ENCODE results near the gene HDAC4.

HDAC4 gene

GRCh38 chr2:239079671-239080294, 321.0 kb downstream of the HDAC4 start:
- DNase-seq = no peak

GRCh38 chr2:239078128-239078924, 322.5 kb downstream of the HDAC4 start:
- DNase-seq = no peak

GRCh38 chr2:239077260-239077659, 323.6 kb downstream of the HDAC4 start:
- DNase-seq = no peak

GRCh38 chr2:239075918-239076758, 324.7 kb downstream of the HDAC4 start:
- peak in 14 of 56 donors; percentile 18 to 65 (median 30) for DNase-seq

GRCh38 chr2:239073745-239074530, 326.9 kb downstream of the HDAC4 start:
- peak in 7 of 56 donors; percentile 16 to 48 (median 23) for DNase-seq

GRCh38 chr2:239073270-239073669, 327.6 kb downstream of the HDAC4 start:
- DNase-seq = no peak

GRCh38 chr2:239072786-239073185, 328.0 kb downstream of the HDAC4 start:
- DNase-seq = no peak

- DNase-seq = no peak
These were observed 330.4 kb downstream of the HDAC4 start for GRCh38 chr2:239070466-239070865.

- peak in 2 of 56 donors; percentile 27 to 35 for DNase-seq
These were observed 331.2 kb downstream of the HDAC4 start for GRCh38 chr2:239069362-239070333.

- no peak for DNase-seq
These were observed 332.4 kb downstream of the HDAC4 start for GRCh38 chr2:239068411-239068810.

- DNase-seq = no peak
These were observed 333.5 kb downstream of the HDAC4 start for GRCh38 chr2:239067196-239067865.

- no peak for DNase-seq
These were observed 334.2 kb downstream of the HDAC4 start for GRCh38 chr2:239066597-239066996.

- no peak for DNase-seq
These were observed 334.9 kb downstream of the HDAC4 start for GRCh38 chr2:239065962-239066361.

GRCh38 chr2:239065537-239065936, 335.3 kb downstream of the HDAC4 start:
- DNase-seq = peak in 1 of 56 donors; percentile 14

- no peak for DNase-seq
These were observed 335.9 kb downstream of the HDAC4 start for GRCh38 chr2:239064891-239065290.

GRCh38 chr2:239064253-239064652, 336.6 kb downstream of the HDAC4 start:
- no peak for DNase-seq

GRCh38 chr2:239062743-239063142, 338.1 kb downstream of the HDAC4 start:
- DNase-seq = no peak

- no peak for DNase-seq
These were observed 338.8 kb downstream of the HDAC4 start for GRCh38 chr2:239061824-239062570.

Data from nucleus accumbens (tissue), 56 donors.